ENCODE results near the gene MRTFB. TPM values are rescaled to one million over a fixed set of nuclear protein-coding genes. Genes with fewer than 3 reads are reported as not detected.

Gene MRTFB
- total RNA-seq, 1 experiment from 2014 or later = 71.5 TPM

DNA sequence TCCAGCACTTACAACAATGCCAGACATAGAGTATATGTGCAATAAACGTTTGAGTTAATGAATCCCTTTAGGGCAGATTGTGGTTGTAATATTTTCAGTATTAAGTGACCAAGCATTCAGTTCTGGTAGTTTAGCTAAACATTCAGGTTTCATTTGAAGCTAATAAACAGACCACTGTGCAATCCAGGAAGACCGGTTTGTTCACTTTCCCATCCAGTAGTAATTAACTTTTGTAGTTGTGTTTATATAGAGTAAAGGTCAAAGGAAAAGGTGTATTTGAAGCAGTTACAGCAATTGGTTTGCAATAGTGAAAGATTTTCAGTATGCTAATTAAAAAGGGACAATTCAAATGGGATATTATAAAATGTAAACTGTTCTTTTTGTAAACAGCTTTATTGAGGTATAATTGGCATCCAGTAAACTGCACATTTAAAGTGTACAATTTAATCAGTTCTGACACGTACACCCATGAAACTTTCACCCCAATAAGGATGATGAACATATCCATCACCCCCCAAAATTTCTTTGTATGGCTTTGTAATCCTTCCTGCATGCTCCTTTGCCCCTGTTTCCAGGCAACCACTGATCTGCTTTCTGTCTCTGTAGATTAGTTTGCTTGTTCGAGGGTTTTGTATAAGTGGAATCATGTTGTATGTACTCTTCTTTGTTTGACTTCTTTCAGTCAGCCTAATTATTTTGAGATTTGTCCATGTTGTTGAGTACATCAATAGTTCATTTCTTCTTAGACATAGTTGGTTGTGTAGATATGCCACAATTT lies 26.3 kb downstream of the MRTFB start:
- peak overlapping the region; percentile 85 for H3K4me2 ChIP-seq
- TF ChIP-seq, protein P1, sequence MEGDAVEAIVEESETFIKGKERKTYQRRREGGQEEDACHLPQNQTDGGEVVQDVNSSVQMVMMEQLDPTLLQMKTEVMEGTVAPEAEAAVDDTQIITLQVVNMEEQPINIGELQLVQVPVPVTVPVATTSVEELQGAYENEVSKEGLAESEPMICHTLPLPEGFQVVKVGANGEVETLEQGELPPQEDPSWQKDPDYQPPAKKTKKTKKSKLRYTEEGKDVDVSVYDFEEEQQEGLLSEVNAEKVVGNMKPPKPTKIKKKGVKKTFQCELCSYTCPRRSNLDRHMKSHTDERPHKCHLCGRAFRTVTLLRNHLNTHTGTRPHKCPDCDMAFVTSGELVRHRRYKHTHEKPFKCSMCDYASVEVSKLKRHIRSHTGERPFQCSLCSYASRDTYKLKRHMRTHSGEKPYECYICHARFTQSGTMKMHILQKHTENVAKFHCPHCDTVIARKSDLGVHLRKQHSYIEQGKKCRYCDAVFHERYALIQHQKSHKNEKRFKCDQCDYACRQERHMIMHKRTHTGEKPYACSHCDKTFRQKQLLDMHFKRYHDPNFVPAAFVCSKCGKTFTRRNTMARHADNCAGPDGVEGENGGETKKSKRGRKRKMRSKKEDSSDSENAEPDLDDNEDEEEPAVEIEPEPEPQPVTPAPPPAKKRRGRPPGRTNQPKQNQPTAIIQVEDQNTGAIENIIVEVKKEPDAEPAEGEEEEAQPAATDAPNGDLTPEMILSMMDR (conservative IDR thresholded peaks at IDR 0.05) = no peak
- no peak for TF ChIP-seq EZH2 (IDR thresholded peaks at IDR 0.05; ENCODE audit: low read depth)
- no peak overlapping the region for H2AFZ ChIP-seq
- H3K4me3 ChIP-seq = peak overlapping the region; percentile 39
- POLR2A ChIA-PET (ENCODE audit: unreplicated experiment) = interaction anchor here (0.7 kb wide), 1 partner anchor 145 kb away, joined by 4 read pairs; no protein-coding TSS in a partner anchor
- H3F3A ChIP-seq (ENCODE audit: insufficient read depth, low read depth) = peaks cover 48% of the 10 kb centered on the region
- H3K4me1 ChIP-seq (replicated peaks; ENCODE audit: insufficient read depth) = peaks cover 93% of the 10 kb centered on the region
- no peaks in the 10 kb centered on the region for H3K9me2 ChIP-seq (ENCODE audit: insufficient read depth)
- no TSS peak for BruUV-seq (replicated peaks)
- intact Hi-C loops (cut with micrococcal nuclease; ENCODE audit: unreplicated experiment) = no loop called here
- no peaks in the 10 kb centered on the region for H4K20me1 ChIP-seq (ENCODE audit: insufficient read depth)
- CTCF ChIA-PET = interaction anchor here (1.9 kb wide), 1 partner anchor 178 kb away, joined by 7 read pairs; the partner anchor contains the start of gene ERCC4
- peak; percentile 59 to 97 for DNase-seq
- no peaks in the 10 kb centered on the region for H3K27me3 ChIP-seq (ENCODE audit: insufficient read depth, low read depth)
- no peaks in the 10 kb centered on the region for H3K9me3 ChIP-seq (ENCODE audit: insufficient read depth, low read depth)
- peak overlapping the region; percentile 92 for H3K27ac ChIP-seq
- peaks cover 10% of the 10 kb centered on the region; the same call in 1 of the 2 replicates for H3K36me3 ChIP-seq (ENCODE audit: low read depth)
- peaks cover 81% of the 10 kb centered on the region for H3K79me2 ChIP-seq (ENCODE audit: low read depth)

DNA sequence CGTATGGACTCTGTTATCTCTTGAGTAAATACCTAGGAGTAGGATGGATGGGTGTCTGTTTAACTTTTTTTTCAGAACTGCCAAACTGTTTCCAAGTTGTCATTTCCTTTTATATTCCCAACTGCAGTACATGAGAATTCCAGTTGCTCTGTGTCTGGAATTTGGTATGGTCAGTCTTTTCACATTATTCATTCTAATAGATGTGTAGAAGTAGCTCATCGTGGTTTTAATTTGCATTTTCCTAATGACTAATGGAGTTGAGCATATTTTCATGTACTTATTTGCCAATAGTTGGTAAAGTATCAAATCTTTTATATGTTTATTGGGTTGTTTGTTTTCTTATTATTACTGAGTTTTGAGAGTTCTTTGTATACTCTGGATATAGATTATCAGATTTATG lies 27.0 kb downstream of the MRTFB start:
- Histone ChIP-seq H4K20me1 (ENCODE audit: insufficient read depth) (no peaks in the 10 kb centered on the region), H3K4me2 (peak overlapping the region; percentile 85), H3F3A (ENCODE audit: insufficient read depth, low read depth) (peaks cover 44% of the 10 kb centered on the region), H3K36me3 (ENCODE audit: low read depth) (peaks cover 10% of the 10 kb centered on the region; the same call in 1 of the 2 replicates), H3K27me3 (ENCODE audit: insufficient read depth, low read depth) (no peaks in the 10 kb centered on the region), H3K4me3 (peak overlapping the region; percentile 39), H2AFZ (no peak overlapping the region), H3K9me2 (ENCODE audit: insufficient read depth) (no peaks in the 10 kb centered on the region), H3K27ac (peak overlapping the region; percentile 92), H3K9me3 (ENCODE audit: insufficient read depth, low read depth) (no peaks in the 10 kb centered on the region), H3K79me2 (ENCODE audit: low read depth) (peaks cover 81% of the 10 kb centered on the region), H3K4me1 (replicated peaks; ENCODE audit: insufficient read depth) (peaks cover 87% of the 10 kb centered on the region)
- no TSS peak for BruUV-seq (replicated peaks)
- intact Hi-C loops (cut with micrococcal nuclease; ENCODE audit: unreplicated experiment) = no loop called here
- no peak for DNase-seq
- TF ChIP-seq, protein P1 (conservative IDR thresholded peaks at IDR 0.05) = no peak
- no peak for TF ChIP-seq EZH2 (IDR thresholded peaks at IDR 0.05; ENCODE audit: low read depth)
- POLR2A ChIA-PET (ENCODE audit: unreplicated experiment) = no interaction called here
- CTCF ChIA-PET = no interaction called here

DNA sequence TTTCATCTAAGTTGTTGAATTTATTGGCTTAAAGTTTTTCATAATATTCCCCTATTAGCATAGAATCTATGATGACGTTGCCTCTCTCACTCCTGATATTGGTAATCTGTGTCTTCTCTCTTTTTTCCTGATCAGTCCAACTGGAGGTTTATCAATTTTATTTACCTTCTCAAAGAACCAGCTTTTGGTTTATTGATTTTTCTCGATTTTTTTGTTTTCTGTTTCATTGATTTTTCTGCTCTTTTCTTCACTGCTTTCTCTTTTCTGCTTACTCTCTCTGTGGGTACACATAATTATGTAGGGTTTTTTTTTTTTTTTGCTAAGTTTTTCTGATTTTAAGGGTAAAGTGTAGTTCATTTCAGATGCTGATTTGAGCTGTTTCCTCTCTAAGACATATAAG lies 29.7 kb downstream of the MRTFB start:
- no TSS peak for BruUV-seq (replicated peaks)
- intact Hi-C loops (cut with micrococcal nuclease; ENCODE audit: unreplicated experiment) = no loop called here
- H3K79me2 ChIP-seq (ENCODE audit: low read depth) = peaks cover 83% of the 10 kb centered on the region

More for the DNA sequence above, 29.7 kb downstream of the MRTFB start:
- CTCF ChIA-PET = interaction anchor here (0.6 kb wide), 1 partner anchor 161 kb away, joined by 5 read pairs; no protein-coding TSS in a partner anchor
- Histone ChIP-seq H3K4me1 (replicated peaks; ENCODE audit: insufficient read depth) (peaks cover 62% of the 10 kb centered on the region), H3K27me3 (ENCODE audit: insufficient read depth, low read depth) (no peaks in the 10 kb centered on the region), H2AFZ (no peak overlapping the region), H3K9me3 (ENCODE audit: insufficient read depth, low read depth) (no peaks in the 10 kb centered on the region), H3K4me2 (no peak overlapping the region), H3K9me2 (ENCODE audit: insufficient read depth) (no peaks in the 10 kb centered on the region), H3F3A (ENCODE audit: insufficient read depth, low read depth) (peaks cover 29% of the 10 kb centered on the region), H3K4me3 (no peak overlapping the region), H3K27ac (no peak overlapping the region), H3K36me3 (ENCODE audit: low read depth) (no peaks in the 10 kb centered on the region), H4K20me1 (ENCODE audit: insufficient read depth) (no peaks in the 10 kb centered on the region)
- no peak for DNase-seq
- TF ChIP-seq, protein P1 (conservative IDR thresholded peaks at IDR 0.05) = no peak
- TF ChIP-seq EZH2 (IDR thresholded peaks at IDR 0.05; ENCODE audit: low read depth) = no peak
- POLR2A ChIA-PET (ENCODE audit: unreplicated experiment) = no interaction called here

All from PC-9 (cell line).